H1 (cell line): Measurements from ENCODE around the gene RNU6-1.

Experiments
- BCL11A ChIP-seq, 2 experiments: IDR thresholded peaks; one replicate each; pipeline ENCODE4 v1.6.1; 2011; ENCODE audit warnings: low read depth in 2 of 2, low read length in 2 of 2, mild to moderate bottlenecking in 2 of 2
- CBX8 ChIP-seq: fragments of 300-800, 300-1000 bp; sonication (generic); IDR thresholded peaks from 2 replicates; pipeline ENCODE4 v1.7.1; 2016; ENCODE audit warnings: low read depth, low read length, borderline replicate concordance
- CHD2 ChIP-seq: IDR thresholded peaks from 2 replicates; pipeline ENCODE4 v1.6.1; 2012; ENCODE audit warnings: low read length, improper control_type of control experiment
- EP300 ChIP-seq, 2 experiments: IDR thresholded peaks; 1 replicate in 1 of 2; 2 replicates in 1 of 2; pipeline ENCODE4 v1.6.1; 2011 to 2012; ENCODE audit warnings: low read depth in 2 of 2, low read length in 2 of 2, mild to moderate bottlenecking in 2 of 2, borderline replicate concordance in 1 of 2, inconsistent platforms in 1 of 2, moderate library complexity in 1 of 2
- EZH2 ChIP-seq: fragments of 200-600 bp; sonication (generic); IDR thresholded peaks from 2 replicates; pipeline ENCODE4 v1.7.1; 2012; ENCODE audit warnings: low read depth, mild to moderate bottlenecking, moderate library complexity, low read length, inconsistent platforms; ENCODE audit not compliant: severe bottlenecking
- GTF2F1 ChIP-seq: IDR thresholded peaks from 2 replicates; pipeline ENCODE4 v1.6.1; 2012; ENCODE audit warnings: low read depth, low read length, improper control_type of control experiment, borderline replicate concordance
- JUND ChIP-seq: IDR thresholded peaks from 2 replicates; pipeline ENCODE4 v1.6.1; 2011; ENCODE audit warnings: mild to moderate bottlenecking, improper control_type of control experiment, low read length
- RAD21 ChIP-seq, 2 experiments: IDR thresholded peaks in 1 of 2; conservative IDR thresholded peaks in 1 of 2; 2 replicates each; pipeline ENCODE4 v1.6.1; 2011; ENCODE audit warnings: low read depth in 2 of 2, low read length in 2 of 2, improper control_type of control experiment in 1 of 2, inconsistent platforms in 1 of 2, mild to moderate bottlenecking in 1 of 2, moderate library complexity in 1 of 2
- SIRT6 ChIP-seq: IDR thresholded peaks from one replicate; pipeline ENCODE4 v1.7.1; 2012; ENCODE audit warnings: low read length, inconsistent platforms
- ZNF274 ChIP-seq: IDR thresholded peaks from 2 replicates; pipeline ENCODE4 v1.7.0; 2012; ENCODE audit warnings: low read length, borderline replicate concordance; ENCODE audit errors: extremely low read depth
- TF ChIP-seq, protein P1 (sequence below), 3 experiments: IDR thresholded peaks; 1 replicate in 2 of 3; 2 replicates in 1 of 3; pipeline versions ENCODE4 v1.5.1 to v1.6.1; 2011; ENCODE audit warnings: low read length in 3 of 3, mild to moderate bottlenecking in 3 of 3, inconsistent platforms in 2 of 3, low read depth in 1 of 3, moderate library complexity in 1 of 3; ENCODE audit not compliant: insufficient read depth in 1 of 3; ENCODE audit errors: control extremely low read depth in 1 of 3

GRCh38 chr15:67816668-67817067 lies 23.2 kb downstream of the RNU6-1 start:
- TF ChIP-seq, protein P1, sequence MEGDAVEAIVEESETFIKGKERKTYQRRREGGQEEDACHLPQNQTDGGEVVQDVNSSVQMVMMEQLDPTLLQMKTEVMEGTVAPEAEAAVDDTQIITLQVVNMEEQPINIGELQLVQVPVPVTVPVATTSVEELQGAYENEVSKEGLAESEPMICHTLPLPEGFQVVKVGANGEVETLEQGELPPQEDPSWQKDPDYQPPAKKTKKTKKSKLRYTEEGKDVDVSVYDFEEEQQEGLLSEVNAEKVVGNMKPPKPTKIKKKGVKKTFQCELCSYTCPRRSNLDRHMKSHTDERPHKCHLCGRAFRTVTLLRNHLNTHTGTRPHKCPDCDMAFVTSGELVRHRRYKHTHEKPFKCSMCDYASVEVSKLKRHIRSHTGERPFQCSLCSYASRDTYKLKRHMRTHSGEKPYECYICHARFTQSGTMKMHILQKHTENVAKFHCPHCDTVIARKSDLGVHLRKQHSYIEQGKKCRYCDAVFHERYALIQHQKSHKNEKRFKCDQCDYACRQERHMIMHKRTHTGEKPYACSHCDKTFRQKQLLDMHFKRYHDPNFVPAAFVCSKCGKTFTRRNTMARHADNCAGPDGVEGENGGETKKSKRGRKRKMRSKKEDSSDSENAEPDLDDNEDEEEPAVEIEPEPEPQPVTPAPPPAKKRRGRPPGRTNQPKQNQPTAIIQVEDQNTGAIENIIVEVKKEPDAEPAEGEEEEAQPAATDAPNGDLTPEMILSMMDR (IDR thresholded peaks at IDR 0.05; ENCODE audit: control extremely low read depth in 1 of 3, insufficient read depth in 1 of 3, low read depth in 1 of 3, low read length in 3 of 3), result no peak
- no peak for TF ChIP-seq RAD21 (IDR thresholded peaks at IDR 0.05 in 1 of 2, conservative IDR thresholded peaks at IDR 0.05 in 1 of 2; ENCODE audit: low read depth in 2 of 2, low read length in 2 of 2)
- TF ChIP-seq ZNF274, result no peak
- no peak for TF ChIP-seq CHD2
- no peak for TF ChIP-seq SIRT6
- TF ChIP-seq BCL11A (IDR thresholded peaks at IDR 0.05; ENCODE audit: low read depth in 2 of 2, low read length in 2 of 2), result no peak
- no peak for TF ChIP-seq CBX8
- TF ChIP-seq JUND, result no peak
- TF ChIP-seq GTF2F1, result no peak
- no peak for TF ChIP-seq EZH2
- no peak for TF ChIP-seq EP300 (IDR thresholded peaks at IDR 0.05; ENCODE audit: borderline replicate concordance in 1 of 2, low read depth in 2 of 2, low read length in 2 of 2)
